Ureter (tissue), 1 donor: ENCODE results near the gene BLVRB. TPM values are rescaled to one million over a fixed set of nuclear protein-coding genes. Genes with fewer than 3 reads are reported as not detected.
"Not testable (repeated sequence)": the region's sequence is repeated elsewhere in the genome, so short reads cannot be mapped to it uniquely, and the experiment has no call there.

Experiments
- DNase-seq: peaks from one replicate; pipeline ENCODE4 v3.0.0-alpha.2; 2020; ENCODE audit warnings: low spot score
- total RNA-seq: library from RNA; stranded (reverse); gene quantifications from one replicate; pipeline ENCODE4 v1.2.4, GENCODE V29; 2023
- donor health status: DM: yes; HTN: yes; CAD: no.

BLVRB gene
- 62.6 TPM for total RNA-seq

GRCh38 chr19:40465557-40466218 lies at the start of gene BLVRB:
BLVRB (minus strand) TSS chr19:40465745; CDS start chr19:40465688, 57 bp downstream.
- peak; percentile 99 for DNase-seq

- DNase-seq = no peak
Observed at GRCh38 chr19:40513741-40514315, 48.3 kb upstream of the BLVRB start.

GRCh38 chr19:40513345-40513678 lies 47.8 kb upstream of the BLVRB start:
- no peak for DNase-seq

- no peak for DNase-seq
Observed at GRCh38 chr19:40512473-40513344, 47.2 kb upstream of the BLVRB start.

- DNase-seq = no peak
Observed at GRCh38 chr19:40512110-40512472, 46.5 kb upstream of the BLVRB start.

- DNase-seq = no peak
Observed at GRCh38 chr19:40511487-40511886, 45.9 kb upstream of the BLVRB start.

GRCh38 chr19:40510526-40511115 lies 45.1 kb upstream of the BLVRB start:
- DNase-seq = no peak

- DNase-seq = no peak
Observed at GRCh38 chr19:40508739-40509260, 43.3 kb upstream of the BLVRB start.

GRCh38 chr19:40507892-40508291 lies 42.3 kb upstream of the BLVRB start:
- no peak for DNase-seq

- no peak for DNase-seq
Observed at GRCh38 chr19:40506099-40506498, 40.6 kb upstream of the BLVRB start.

- no peak for DNase-seq
Observed at GRCh38 chr19:40503320-40503695, 37.8 kb upstream of the BLVRB start.

- no peak for DNase-seq
Observed at GRCh38 chr19:40502647-40503319, 37.2 kb upstream of the BLVRB start.

- DNase-seq = no peak
Observed at GRCh38 chr19:40502081-40502480, 36.5 kb upstream of the BLVRB start.

GRCh38 chr19:40501599-40501998 lies 36.1 kb upstream of the BLVRB start:
- no peak for DNase-seq

GRCh38 chr19:40500678-40501530 lies 35.4 kb upstream of the BLVRB start:
- not testable (repeated sequence) for DNase-seq

GRCh38 chr19:40499320-40499719 lies 33.8 kb upstream of the BLVRB start:
- DNase-seq = no peak

GRCh38 chr19:40497214-40497613 lies 31.7 kb upstream of the BLVRB start:
- DNase-seq = no peak

- no peak for DNase-seq
Observed at GRCh38 chr19:40494191-40494838, 28.8 kb upstream of the BLVRB start.

GRCh38 chr19:40493778-40494177 lies 28.2 kb upstream of the BLVRB start:
- no peak for DNase-seq

GRCh38 chr19:40492274-40492673 lies 26.7 kb upstream of the BLVRB start:
- DNase-seq = no peak
